SU-DHL-6 (cell line): ENCODE results near the gene CMTR1.

Experiments used
- CTCF ChIP-seq: fragments of 200-600 bp; sonication (generic); IDR thresholded peaks from one replicate; pipeline ENCODE4 v1.5.1; 2017; ENCODE audit warnings: antibody characterized with exemption, mild to moderate bottlenecking, low read length, moderate library complexity; ENCODE audit not compliant: insufficient read depth, poor library complexity, severe bottlenecking
- EZH2phosphoT487 ChIP-seq: fragments of 200-600 bp; sonication (generic), shearing (Covaris generic); conservative IDR thresholded peaks from 2 replicates; pipeline ENCODE4 v1.6.1; 2018; ENCODE audit warnings: mild to moderate bottlenecking, antibody characterized with exemption, low read length, moderate library complexity, mixed read lengths

DNA sequence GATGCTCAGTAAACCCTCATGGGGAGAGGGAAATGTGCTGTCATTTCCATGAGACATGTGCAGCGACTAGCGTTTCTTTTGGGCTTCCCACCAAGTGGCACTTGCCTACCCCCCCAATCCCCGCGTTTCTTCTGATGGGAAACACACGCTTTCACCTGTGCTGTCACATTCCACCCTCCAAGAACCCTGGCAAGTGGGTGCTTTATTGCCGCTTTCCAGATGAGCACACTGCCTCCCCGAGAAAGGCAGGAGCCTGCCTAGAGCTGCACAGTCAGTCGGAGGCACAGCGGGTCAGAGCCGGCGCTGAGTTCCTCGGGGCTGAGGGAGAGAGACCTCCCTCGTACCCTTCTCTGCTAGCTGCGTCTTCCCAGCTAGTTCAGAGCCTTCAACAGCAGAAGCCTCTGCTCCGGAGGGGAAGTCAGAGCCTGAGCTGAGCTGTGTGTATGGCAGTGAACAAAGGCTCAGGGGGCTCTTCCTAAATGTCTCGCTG is 78.9 kb downstream of the CMTR1 start:
- TF ChIP-seq CTCF (no peak), EZH2phosphoT487 (no peak)
